CD4-positive, alpha-beta memory T cell (primary cell): Measurements from ENCODE around the gene ESRRA. TPM values are rescaled to one million over a fixed set of nuclear protein-coding genes. Genes with fewer than 3 reads are reported as not detected.

Experiments
- CTCF ChIA-PET: fragments of 350-600 bp; sonication (Branson Sonifier 250); formaldehyde crosslinking; loops from one replicate; lab custom pipeline; 2021; ENCODE audit warnings: inconsistent platforms; ENCODE audit not compliant: partially characterized antibody; lab: Charles Lee
- POLR2A ChIA-PET: fragments of 350-600 bp; sonication (Branson Sonifier 250); formaldehyde crosslinking; loops from one replicate; lab custom pipeline; 2021; ENCODE audit not compliant: partially characterized antibody; lab: Charles Lee
- DNase-seq, 5 donors: peaks; one replicate each; pipeline versions ENCODE4 v3.0.0 to v3.0.0-alpha.2; 2020 to 2022; ENCODE audit warnings: mixed read lengths in 1 of 5
- H3K27ac ChIP-seq: one replicate; pipeline ENCODE4 v1.7.0; 2013; ENCODE audit warnings: low read depth, low read length
- H3K27me3 ChIP-seq: 2 replicates; pipeline ENCODE4 v1.7.0; 2013; ENCODE audit warnings: mild to moderate bottlenecking, low read length, moderate library complexity; ENCODE audit not compliant: insufficient read depth
- H3K36me3 ChIP-seq: 2 replicates; pipeline ENCODE4 v1.7.0; 2013; ENCODE audit warnings: mild to moderate bottlenecking, low read length, moderate library complexity; ENCODE audit not compliant: insufficient read depth
- H3K4me1 ChIP-seq: 2 replicates; pipeline ENCODE4 v1.7.0; 2013; ENCODE audit warnings: mild to moderate bottlenecking, low read length, moderate library complexity; ENCODE audit not compliant: insufficient read depth
- H3K4me3 ChIP-seq, 2 donors: one replicate each; pipeline ENCODE4 v1.7.0; 2013; ENCODE audit warnings: low read length in 2 of 2, mild to moderate bottlenecking in 1 of 2
- H3K9me3 ChIP-seq, 2 donors: one replicate each; pipeline ENCODE4 v1.7.0; 2013; ENCODE audit warnings: low read length in 2 of 2, control low read depth in 1 of 2; ENCODE audit not compliant: control insufficient read depth in 1 of 2
- H3K27ac Mint-ChIP-seq, 7 donors: one replicate each; pipeline ENCODE4 v1.8.0; 2020 to 2021; ENCODE audit warnings: mixed read lengths in 7 of 7, mild to moderate bottlenecking in 6 of 7, inconsistent platforms in 3 of 7, moderate library complexity in 3 of 7
- H3K27me3 Mint-ChIP-seq, 2 donors: one replicate each; pipeline ENCODE4 v1.8.0; 2020 to 2021; ENCODE audit warnings: mixed read lengths in 2 of 2
- H3K36me3 Mint-ChIP-seq, 2 donors: one replicate each; pipeline ENCODE4 v1.8.0; 2020 to 2021; ENCODE audit warnings: mixed read lengths in 2 of 2, inconsistent platforms in 1 of 2, mild to moderate bottlenecking in 1 of 2
- H3K4me1 Mint-ChIP-seq, 4 donors: one replicate each; pipeline ENCODE4 v1.8.0; 2020 to 2021; ENCODE audit warnings: mixed read lengths in 4 of 4, mild to moderate bottlenecking in 1 of 4
- H3K4me3 Mint-ChIP-seq, 8 donors: one replicate each; pipeline ENCODE4 v1.8.0; 2020 to 2021; ENCODE audit warnings: mixed read lengths in 8 of 8, mild to moderate bottlenecking in 7 of 8, moderate library complexity in 6 of 8, inconsistent platforms in 3 of 8
- H3K9me3 Mint-ChIP-seq, 8 donors: one replicate each; pipeline ENCODE4 v1.8.0; 2020 to 2021; ENCODE audit warnings: mixed read lengths in 8 of 8, mild to moderate bottlenecking in 5 of 8, inconsistent platforms in 3 of 8, moderate library complexity in 1 of 8
- intact Hi-C: fragments of 100-400 bp; cut with micrococcal nuclease; formaldehyde crosslinking; loops from one replicate; pipeline ENCODE4 v1.15.1; 2023
- polyA plus RNA-seq, 2 donors: library from polyadenylated mRNA; unstranded; fragments of 300-500 nt; fragmentation: Illumina TruSeq; gene quantifications; one replicate each; pipeline ENCODE4 v1.2.3, GENCODE V29; 2021
- total RNA-seq, 2 experiments: library from RNA; stranded (reverse); gene quantifications; one replicate each; pipeline ENCODE4 v1.2.3, GENCODE V29; 2021

Gene ESRRA
- total RNA-seq (10 to 100 TPM; 29.5 to 31.9 TPM), polyA plus RNA-seq (10 to 100 TPM in 1 of 2 donors, 1 to 10 TPM in 1; 4.4 to 12.4 TPM)

DNA sequence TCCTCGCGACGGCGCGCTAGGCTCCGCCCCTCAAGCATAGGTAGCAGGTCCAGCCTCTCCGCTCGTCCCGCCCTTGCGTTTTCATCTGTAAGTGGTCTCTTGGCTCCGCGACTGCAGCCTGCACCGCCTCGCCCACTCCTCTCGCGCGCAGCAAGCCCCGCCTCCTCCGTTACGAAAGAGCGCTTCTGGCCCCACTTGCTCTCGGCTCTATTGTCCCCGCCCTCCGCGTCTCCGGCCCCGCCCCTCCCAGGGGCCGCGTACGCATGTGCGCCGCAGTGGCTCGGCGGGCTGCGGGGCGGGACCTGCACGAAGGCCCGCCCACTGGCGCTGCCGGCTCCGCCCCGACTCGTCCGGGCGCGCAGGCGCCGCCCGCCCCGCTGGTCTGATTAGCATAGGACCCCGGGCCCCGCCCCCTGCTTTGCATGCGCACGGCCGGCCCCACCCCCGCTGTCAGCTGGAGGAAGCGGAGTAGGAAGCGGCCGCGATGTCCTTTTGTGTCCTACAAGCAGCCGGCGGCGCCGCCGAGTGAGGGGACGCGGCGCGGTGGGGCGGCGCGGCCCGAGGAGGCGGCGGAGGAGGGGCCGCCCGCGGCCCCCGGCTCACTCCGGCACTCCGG lies at the start of gene ESRRA:
ESRRA (plus strand) TSS at position 450 of the 616 bp plus-strand sequence. CDS start 1,656 bp downstream, outside the sequence.
- H3K27ac ChIP-seq: peak within 1 kb of the TSS; percentile 90
- H3K9me3 ChIP-seq: no peaks in the 10 kb centered on the region
- Mint-ChIP-seq H3K27ac (peak within 1 kb of the TSS; percentile 91 to 99 (median 97)), H3K27me3 (peaks cover 8 to 9% of the 10 kb centered on the region in 2 donors), H3K36me3 (peaks cover 0 to 12% of the 10 kb centered on the region in 2 donors), H3K4me1 (peaks cover 17 to 41% (median 27%) of the 10 kb centered on the region in 4 donors), H3K9me3 (no peaks in the 10 kb centered on the region), H3K4me3 (peak within 1 kb of the TSS; percentile 92 to 97 (median 95))
- DNase-seq: peak; percentile 99 to 100 (median 99)
- intact Hi-C loops: loop anchor here (1.0 to 10.0 kb wide), 8 partner anchors 12 to 466 kb away; partner anchors contain the start of genes CCDC88B, FKBP2, MARK2 and PPP1R14B
- peaks cover 35% of the 10 kb centered on the region for H3K4me1 ChIP-seq
- H3K27me3 ChIP-seq: peaks cover 13% of the 10 kb centered on the region
- CTCF ChIA-PET: interaction anchor here (0.7 to 7.8 kb wide), 20 partner anchors 10 to 304 kb away, joined by 3 to 367 read pairs (median 9); partner anchors contain the start of genes BAD, FERMT3, FKBP2 and NUDT22
- H3K36me3 ChIP-seq: no peaks in the 10 kb centered on the region
- POLR2A ChIA-PET: interaction anchor here (0.6 to 8.6 kb wide), 23 partner anchors 12 to 466 kb away, joined by 3 to 192 read pairs (median 5); partner anchors contain the start of genes BAD, CCDC88B, COX8A and FERMT3
- peak within 1 kb of the TSS; percentile 64 to 75 for H3K4me3 ChIP-seq

GRCh38 chr11:64256300-64256699 lies 49.0 kb upstream of the ESRRA start:
- POLR2A ChIA-PET: interaction anchor here (1.9 kb wide), 1 partner anchor 10 kb away, joined by 8 read pairs; the partner anchor contains the start of gene PPP1R14B

GRCh38 chr11:64258356-64258755 lies 47.0 kb upstream of the ESRRA start:
- Histone ChIP-seq H3K27ac (no peak overlapping the region), H3K9me3 (no peaks in the 10 kb centered on the region), H3K4me3 (no peak overlapping the region), H3K4me1 (no peaks in the 10 kb centered on the region), H3K27me3 (no peaks in the 10 kb centered on the region), H3K36me3 (peaks cover 8% of the 10 kb centered on the region)
- Mint-ChIP-seq H3K9me3 (no peaks in the 10 kb centered on the region), H3K27me3 (no peaks in the 10 kb centered on the region), H3K36me3 (peaks cover 10 to 15% of the 10 kb centered on the region in 2 donors), H3K4me1 (peaks cover 1 to 8% (median 6%) of the 10 kb centered on the region in 4 donors), H3K4me3 (no peak overlapping the region), H3K27ac (no peak overlapping the region)
- ChIA-PET POLR2A (interaction anchor here (1.0 to 1.6 kb wide), 3 partner anchors 11 to 52 kb away, joined by 3 to 6 read pairs (median 4); partner anchors contain the start of gene FERMT3), CTCF (interaction anchor here (0.8 to 1.3 kb wide), 3 partner anchors 8 to 53 kb away, joined by 3 to 4 read pairs (median 4); no protein-coding TSS in a partner anchor)
- intact Hi-C loops: no loop called here
- DNase-seq: no peak

More at GRCh38 chr11:64256300-64256699, 49.0 kb upstream of the ESRRA start:
- Histone ChIP-seq H3K9me3 (no peaks in the 10 kb centered on the region), H3K27ac (no peak overlapping the region), H3K27me3 (no peaks in the 10 kb centered on the region), H3K36me3 (peaks cover 8% of the 10 kb centered on the region), H3K4me1 (peaks cover 14% of the 10 kb centered on the region), H3K4me3 (no peak overlapping the region)
- intact Hi-C loops: no loop called here
- no peak overlapping the region for H3K4me3 Mint-ChIP-seq
- peaks cover 6 to 17% (median 11%) of the 10 kb centered on the region in 4 donors for H3K4me1 Mint-ChIP-seq
- H3K27ac Mint-ChIP-seq: no peak overlapping the region
- no peaks in the 10 kb centered on the region for H3K9me3 Mint-ChIP-seq
- peaks cover 10 to 13% of the 10 kb centered on the region in 2 donors for H3K36me3 Mint-ChIP-seq
- no peaks in the 10 kb centered on the region for H3K27me3 Mint-ChIP-seq
- DNase-seq: no peak
- CTCF ChIA-PET: interaction anchor here (1.7 to 1.8 kb wide), 2 partner anchors 13 to 45 kb away, joined by 3 to 4 read pairs; no protein-coding TSS in a partner anchor

GRCh38 chr11:64258946-64259532 lies 46.3 kb upstream of the ESRRA start:
- Histone ChIP-seq H3K27me3 (no peaks in the 10 kb centered on the region), H3K27ac (no peak overlapping the region), H3K4me3 (no peak overlapping the region), H3K4me1 (no peaks in the 10 kb centered on the region), H3K36me3 (peaks cover 8% of the 10 kb centered on the region), H3K9me3 (no peaks in the 10 kb centered on the region)
- H3K27me3 Mint-ChIP-seq: no peaks in the 10 kb centered on the region
- H3K4me3 Mint-ChIP-seq: peak overlapping the region in 1 of 8 donors; percentile 49
- ChIA-PET CTCF (interaction anchor here (0.8 kb wide), 1 partner anchor 9 kb away, joined by 4 read pairs; no protein-coding TSS in a partner anchor), POLR2A (interaction anchor here (0.6 to 1.6 kb wide), 4 partner anchors 10 to 58 kb away, joined by 3 to 6 read pairs (median 4); partner anchors contain the start of genes FERMT3 and TRMT112)
- peaks cover 10 to 13% of the 10 kb centered on the region in 2 donors for H3K36me3 Mint-ChIP-seq
- H3K9me3 Mint-ChIP-seq: no peaks in the 10 kb centered on the region
- no peak for DNase-seq
- peak overlapping the region in 1 of 7 donors; percentile 60 for H3K27ac Mint-ChIP-seq
- peaks cover 1 to 8% (median 5%) of the 10 kb centered on the region in 4 donors for H3K4me1 Mint-ChIP-seq
- intact Hi-C loops: no loop called here

GRCh38 chr11:64259533-64260067 lies 45.7 kb upstream of the ESRRA start:
- DNase-seq: no peak
- Histone ChIP-seq H3K27ac (no peak overlapping the region), H3K4me3 (no peak overlapping the region), H3K4me1 (no peaks in the 10 kb centered on the region), H3K9me3 (no peaks in the 10 kb centered on the region), H3K36me3 (peaks cover 8% of the 10 kb centered on the region), H3K27me3 (no peaks in the 10 kb centered on the region)
- Mint-ChIP-seq H3K36me3 (peaks cover 10 to 13% of the 10 kb centered on the region in 2 donors), H3K27me3 (no peaks in the 10 kb centered on the region), H3K27ac (peak overlapping the region in 2 of 7 donors; percentile 60 to 79), H3K4me1 (peaks cover 1 to 8% (median 5%) of the 10 kb centered on the region in 4 donors), H3K4me3 (peak overlapping the region in 1 of 8 donors; percentile 49), H3K9me3 (no peaks in the 10 kb centered on the region)
- ChIA-PET CTCF (interaction anchor here (0.8 kb wide), 1 partner anchor 10 kb away, joined by 3 read pairs; no protein-coding TSS in a partner anchor), POLR2A (no interaction called here)
- intact Hi-C loops: no loop called here

- H3K27ac Mint-ChIP-seq: peak overlapping the region in 2 of 7 donors; percentile 12 to 37
- POLR2A ChIA-PET: interaction anchor here (1.0 to 1.6 kb wide), 2 partner anchors 10 to 53 kb away, joined by 3 to 7 read pairs; partner anchors contain the start of gene FERMT3
- CTCF ChIA-PET: interaction anchor here (0.8 to 1.9 kb wide), 2 partner anchors 9 to 11 kb away, joined by 3 to 5 read pairs; partner anchors contain the start of gene PLCB3
Observed at GRCh38 chr11:64260147-64260708, 45.1 kb upstream of the ESRRA start.

More at GRCh38 chr11:64260147-64260708, 45.1 kb upstream of the ESRRA start:
- no peaks in the 10 kb centered on the region for H3K4me1 ChIP-seq
- DNase-seq: no peak
- Mint-ChIP-seq H3K36me3 (peaks cover 10 to 13% of the 10 kb centered on the region in 2 donors), H3K4me3 (no peak overlapping the region), H3K27me3 (no peaks in the 10 kb centered on the region), H3K9me3 (no peaks in the 10 kb centered on the region), H3K4me1 (peaks cover 1 to 8% (median 5%) of the 10 kb centered on the region in 4 donors)
- H3K27ac ChIP-seq: no peak overlapping the region
- intact Hi-C loops: no loop called here
- peaks cover 8% of the 10 kb centered on the region for H3K36me3 ChIP-seq
- no peaks in the 10 kb centered on the region for H3K9me3 ChIP-seq
- H3K27me3 ChIP-seq: no peaks in the 10 kb centered on the region
- H3K4me3 ChIP-seq: no peak overlapping the region
